Urinary bladder (tissue), 4 donors: Measurements from ENCODE around the gene ATXN10. TPM values are rescaled to one million over a fixed set of nuclear protein-coding genes. Genes with fewer than 3 reads are reported as not detected.
"Not testable (repeated sequence)": the region's sequence is repeated elsewhere in the genome, so short reads cannot be mapped to it uniquely, and the experiment has no call there.

Experiments
- DNase-seq: peaks from one replicate; pipeline ENCODE4 v3.0.0-alpha.2; 2015; ENCODE audit errors: extremely low spot score
- H3K27ac ChIP-seq: one replicate; pipeline ENCODE4 v1.5.1; 2013; ENCODE audit warnings: low read depth, mild to moderate bottlenecking, moderate library complexity
- H3K36me3 ChIP-seq: one replicate; pipeline ENCODE4 v1.6.1; 2013; ENCODE audit warnings: mild to moderate bottlenecking, moderate library complexity; ENCODE audit not compliant: insufficient read depth
- H3K4me1 ChIP-seq: one replicate; pipeline ENCODE4 v1.6.1; 2013; ENCODE audit warnings: mild to moderate bottlenecking, moderate library complexity; ENCODE audit not compliant: insufficient read depth
- H3K4me3 ChIP-seq: one replicate; pipeline ENCODE4 v1.5.1; 2013; ENCODE audit warnings: low read depth, low read length
- WGBS: extraction: QIAGEN DNeasy Blood & Tissue Kit; methylation state at CpG from one replicate; pipeline ENCODE4 v1.1.7; 2013; 5-methylcytosine and 5-hydroxymethylcytosine counted together
- polyA plus RNA-seq: library from polyadenylated mRNA; stranded (reverse); fragments of 200-250 nt; gene quantifications from one replicate; pipeline ENCODE4 v1.2.3, GENCODE V29; 2013
- total RNA-seq: library from RNA; depleted of rRNA; stranded (reverse); fragments of >200 nt; gene quantifications from one replicate; pipeline ENCODE4 v1.2.3, GENCODE V29; 2014
- donor health status: healthy with polysubstance abuse.
- donor health status: healthy.

The ATXN10 gene
- total and polyA plus RNA-seq, 2 donors: 63.6 to 191 TPM

- Histone ChIP-seq H3K4me3 (no peak overlapping the region), H3K27ac (no peak overlapping the region)
These were observed 116.9 kb downstream of the ATXN10 start for GRCh38 chr22:45788522-45788921.

GRCh38 chr22:45790401-45790800, 118.8 kb downstream of the ATXN10 start:
- Histone ChIP-seq H3K4me3 (no peak overlapping the region), H3K36me3 (no peaks in the 10 kb centered on the region), H3K4me1 (no peaks in the 10 kb centered on the region), H3K27ac (no peak overlapping the region)
- WGBS: 95% methylated on average over 1 of the region's 1 CpG
- DNase-seq: no peak

More at GRCh38 chr22:45788522-45788921, 116.9 kb downstream of the ATXN10 start:
- WGBS: 98% methylated on average over 8 of the region's 8 CpGs
- no peak for DNase-seq
- Histone ChIP-seq H3K36me3 (no peaks in the 10 kb centered on the region), H3K4me1 (no peaks in the 10 kb centered on the region)

DNA sequence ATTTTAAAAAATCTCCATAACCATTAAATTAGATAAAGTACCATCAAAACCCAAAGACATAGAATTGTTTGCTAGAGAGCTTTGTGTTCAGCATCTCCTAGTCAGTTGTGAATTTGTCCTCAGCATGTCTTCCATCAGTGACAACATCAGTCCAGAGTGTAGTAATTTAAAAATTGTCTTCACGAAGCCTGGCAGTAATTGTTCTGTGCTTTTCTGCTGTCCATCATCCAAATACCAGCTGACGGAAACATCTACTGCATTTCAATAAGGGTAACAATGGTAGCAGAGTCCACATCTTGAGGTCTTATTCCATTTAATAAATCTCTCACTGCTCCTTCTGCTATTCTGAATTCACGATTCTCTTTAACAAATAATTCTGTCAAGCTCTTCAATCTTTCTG, 121.5 kb downstream of the ATXN10 start:
- Histone ChIP-seq H3K36me3 (peaks cover 3% of the 10 kb centered on the region), H3K27ac (no peak overlapping the region), H3K4me1 (no peaks in the 10 kb centered on the region), H3K4me3 (no peak overlapping the region)
- DNase-seq: no peak
- WGBS: 97% methylated on average over 3 of the region's 3 CpGs

GRCh38 chr22:45793892-45794291, 122.3 kb downstream of the ATXN10 start:
- Histone ChIP-seq H3K4me1 (no peaks in the 10 kb centered on the region), H3K4me3 (no peak overlapping the region), H3K36me3 (peaks cover 3% of the 10 kb centered on the region), H3K27ac (no peak overlapping the region)
- 95% methylated on average over 2 of the region's 2 CpGs for WGBS
- DNase-seq: no peak

- not testable (repeated sequence) for H3K36me3 ChIP-seq, DNase-seq, H3K4me1 ChIP-seq, H3K27ac ChIP-seq, H3K4me3 ChIP-seq
- 96% methylated on average over 9 of the region's 9 CpGs for WGBS
These were observed 124.4 kb downstream of the ATXN10 start for GRCh38 chr22:45796009-45796408.

- no peak overlapping the region for H3K27ac ChIP-seq
- no peak overlapping the region for H3K4me3 ChIP-seq
- WGBS: 95% methylated on average over 2 of the region's 2 CpGs
- H3K4me1 ChIP-seq: no peaks in the 10 kb centered on the region
- no peak for DNase-seq
- peaks cover 8% of the 10 kb centered on the region for H3K36me3 ChIP-seq
These were observed 127.7 kb downstream of the ATXN10 start for GRCh38 chr22:45799291-45799690.

GRCh38 chr22:45802054-45802453, 130.4 kb downstream of the ATXN10 start:
- WGBS: 94% methylated on average over 4 of the region's 4 CpGs
- no peak for DNase-seq
- H3K4me3 ChIP-seq: no peak overlapping the region
- peaks cover 5% of the 10 kb centered on the region for H3K36me3 ChIP-seq
- no peaks in the 10 kb centered on the region for H3K4me1 ChIP-seq
- H3K27ac ChIP-seq: no peak overlapping the region

DNA sequence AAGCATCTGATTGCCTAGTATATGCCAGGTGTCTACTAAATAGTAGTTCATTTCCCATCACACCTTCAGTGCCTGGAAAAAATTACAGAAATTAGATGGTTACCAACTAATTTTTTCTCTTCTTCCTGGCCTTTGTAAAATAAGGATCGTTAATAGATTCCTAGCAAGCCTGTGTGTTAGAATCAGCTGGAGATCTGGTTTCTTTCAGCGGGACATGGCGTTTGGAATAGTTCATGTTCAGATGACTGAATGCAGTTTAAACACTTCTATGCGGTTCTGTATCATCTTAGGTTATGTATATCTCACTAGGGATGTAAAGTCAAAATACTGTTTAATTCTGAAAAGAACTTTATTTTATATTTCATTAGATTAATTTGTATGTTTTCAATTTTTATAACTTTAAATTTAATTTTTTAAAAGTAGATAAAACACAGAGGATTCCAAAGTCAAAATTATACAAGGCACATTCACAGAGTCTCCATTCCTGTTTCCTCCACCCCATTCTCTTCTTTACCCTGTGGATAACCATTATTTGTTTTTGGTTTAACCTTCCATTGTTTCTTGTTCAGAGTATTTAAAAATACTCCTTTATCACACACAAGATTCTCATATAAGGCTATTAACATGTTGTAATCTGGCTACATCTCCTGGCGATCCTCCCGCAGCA, 132.8 kb downstream of the ATXN10 start:
- Histone ChIP-seq H3K4me1 (no peaks in the 10 kb centered on the region), H3K4me3 (no peak overlapping the region), H3K27ac (no peak overlapping the region), H3K36me3 (peaks cover 3% of the 10 kb centered on the region)
- WGBS: 70% methylated on average over 6 of the region's 6 CpGs
- DNase-seq: no peak

- no peak for DNase-seq
- Histone ChIP-seq H3K4me3 (no peak overlapping the region), H3K27ac (no peak overlapping the region), H3K4me1 (no peaks in the 10 kb centered on the region), H3K36me3 (peaks cover 3% of the 10 kb centered on the region)
- WGBS: 55% methylated on average over 3 of the region's 3 CpGs
These were observed 133.3 kb downstream of the ATXN10 start for GRCh38 chr22:45804986-45805325.

GRCh38 chr22:45805413-45805812, 133.8 kb downstream of the ATXN10 start:
- Histone ChIP-seq H3K4me1 (no peaks in the 10 kb centered on the region), H3K36me3 (peaks cover 3% of the 10 kb centered on the region), H3K4me3 (no peak overlapping the region), H3K27ac (no peak overlapping the region)
- WGBS: 84% methylated on average over 6 of the region's 6 CpGs
- DNase-seq: no peak

- H3K4me1 ChIP-seq: no peaks in the 10 kb centered on the region
- H3K27ac ChIP-seq: no peak overlapping the region
- WGBS: 72% methylated on average over 10 of the region's 10 CpGs
- DNase-seq: no peak
- no peak overlapping the region for H3K4me3 ChIP-seq
- H3K36me3 ChIP-seq: peaks cover 3% of the 10 kb centered on the region
These were observed 135.7 kb downstream of the ATXN10 start for GRCh38 chr22:45807156-45807915.

GRCh38 chr22:45812910-45813309, 141.3 kb downstream of the ATXN10 start:
- H3K36me3 ChIP-seq: no peaks in the 10 kb centered on the region
- no peak for DNase-seq
- no peak overlapping the region for H3K4me3 ChIP-seq
- H3K4me1 ChIP-seq: no peaks in the 10 kb centered on the region
- WGBS: 91% methylated on average over 6 of the region's 6 CpGs
- no peak overlapping the region for H3K27ac ChIP-seq

DNA sequence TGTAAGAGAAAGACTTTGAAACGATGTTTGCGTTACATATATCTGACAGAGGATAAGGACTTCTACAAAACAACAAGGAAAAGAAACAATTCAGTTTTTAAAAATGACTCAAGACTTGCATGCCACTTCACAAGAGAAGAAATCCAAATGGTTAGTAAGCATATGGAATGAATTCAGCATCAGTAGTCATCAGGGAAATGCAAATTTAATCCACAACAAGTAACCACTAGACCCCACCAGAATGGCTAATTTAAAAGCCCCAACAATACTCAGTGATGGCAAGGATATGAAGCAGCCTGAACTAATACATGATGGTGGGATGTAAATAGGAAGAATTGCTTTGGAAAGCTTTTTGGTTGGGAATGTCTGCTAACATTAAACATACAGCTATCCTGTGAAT, 142.6 kb downstream of the ATXN10 start:
- over 99% methylated on average over 2 of the region's 2 CpGs for WGBS

GRCh38 chr22:45816776-45817175, 145.1 kb downstream of the ATXN10 start:
- DNase-seq: no peak
- WGBS: 79% methylated on average over 8 of the region's 8 CpGs
- Histone ChIP-seq H3K27ac (no peak overlapping the region), H3K36me3 (no peaks in the 10 kb centered on the region), H3K4me1 (no peaks in the 10 kb centered on the region), H3K4me3 (no peak overlapping the region)

More for the DNA sequence above, 142.6 kb downstream of the ATXN10 start:
- no peaks in the 10 kb centered on the region for H3K36me3 ChIP-seq
- no peaks in the 10 kb centered on the region for H3K4me1 ChIP-seq
- H3K4me3 ChIP-seq: no peak overlapping the region
- no peak overlapping the region for H3K27ac ChIP-seq
- no peak for DNase-seq
